ENCODE data around the gene NMNAT2. TPM values are rescaled to one million over a fixed set of nuclear protein-coding genes. Genes with fewer than 3 reads are reported as not detected.

Gene NMNAT2
- 7.5 TPM for total RNA-seq

GRCh38 chr1:183417772-183418491 is at the start of gene NMNAT2:
Gene NMNAT2 (minus strand): TSS chr1:183418380. CDS start chr1:183418267, 113 bp downstream.

Other genes with a start within 250 kb of the NMNAT2 start
- 3.1 TPM for gene LAMC2, start 232.1 kb downstream of the NMNAT2 start, total RNA-seq
- 87.5 TPM for gene SMG7, start 54.1 kb upstream of the NMNAT2 start, total RNA-seq
- gene NCF2, start 172.1 kb upstream of the NMNAT2 start, total RNA-seq = 8.9 TPM
- 80.2 TPM for gene ARPC5, start 217.4 kb upstream of the NMNAT2 start, total RNA-seq
- gene APOBEC4, start 234.9 kb upstream of the NMNAT2 start, total RNA-seq = not detected

All from camera-type eye (tissue), 1 donor.